HG02884 (cell line): Measurements from ENCODE around the gene ADNP.
A peak's percentile ranks its signal among the peaks of the same experiment; 100 is the strongest.

Experiments
- ATAC-seq: cut with Tn5 transposase; IDR thresholded peaks from one replicate; pipeline ENCODE4 v1.9.1; 2021; ENCODE audit warnings: mild to moderate bottlenecking, moderate library complexity; ENCODE audit not compliant: unreplicated experiment

Gene ADNP

DNA sequence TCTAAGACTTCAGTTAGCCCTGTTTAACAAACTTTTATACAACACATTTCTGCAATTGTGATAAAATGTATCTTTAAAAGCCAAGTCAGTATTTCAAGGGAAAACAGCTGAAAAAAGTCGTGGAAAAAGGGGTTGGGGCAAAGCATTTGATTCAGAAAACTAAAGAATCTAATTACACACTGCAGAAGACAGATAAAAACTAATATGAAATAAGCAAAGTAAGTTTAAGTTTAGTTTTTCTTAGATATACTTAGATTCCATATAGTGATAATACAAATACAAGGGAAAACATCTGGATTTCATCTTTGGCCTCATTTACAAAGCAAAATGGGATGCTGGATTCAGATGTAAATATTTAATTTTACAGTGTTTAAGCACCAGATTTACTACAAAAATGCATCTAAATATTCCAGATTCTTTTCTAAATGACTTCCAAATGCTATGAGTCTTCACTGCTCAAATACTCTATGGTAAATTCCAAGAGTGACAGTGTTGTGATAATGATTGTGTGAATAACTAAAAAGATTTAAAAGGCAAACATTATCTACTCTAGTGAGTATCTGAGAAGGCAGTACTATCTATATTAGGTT lies 1.5 kb upstream of the ADNP start:
- no peak for ATAC-seq

GRCh38 chr20:50932016-50932485 lies 814 bp upstream of the ADNP start:
- no peak for ATAC-seq

DNA sequence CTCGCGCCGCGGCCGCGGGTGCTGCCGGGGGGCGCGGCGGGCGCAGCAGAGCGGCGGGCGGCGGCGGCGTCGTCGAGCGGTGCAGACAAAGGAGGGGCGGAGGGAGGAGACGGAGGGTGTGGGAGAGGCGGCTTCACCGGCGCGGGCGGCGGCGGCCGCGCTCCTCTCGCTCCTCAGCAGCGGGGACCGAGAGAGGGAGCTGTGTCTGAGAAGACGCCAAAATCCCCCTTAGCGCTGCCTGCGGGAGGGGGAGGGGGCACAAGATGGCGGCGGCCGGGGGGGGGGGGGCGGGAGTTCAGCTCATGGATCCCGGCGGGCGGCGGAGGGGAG lies 296 bp downstream of the ADNP start:
- ATAC-seq: peak; percentile 12

- no peak for ATAC-seq
Measured at GRCh38 chr20:50930139-50930975, 880 bp downstream of the ADNP start.

DNA sequence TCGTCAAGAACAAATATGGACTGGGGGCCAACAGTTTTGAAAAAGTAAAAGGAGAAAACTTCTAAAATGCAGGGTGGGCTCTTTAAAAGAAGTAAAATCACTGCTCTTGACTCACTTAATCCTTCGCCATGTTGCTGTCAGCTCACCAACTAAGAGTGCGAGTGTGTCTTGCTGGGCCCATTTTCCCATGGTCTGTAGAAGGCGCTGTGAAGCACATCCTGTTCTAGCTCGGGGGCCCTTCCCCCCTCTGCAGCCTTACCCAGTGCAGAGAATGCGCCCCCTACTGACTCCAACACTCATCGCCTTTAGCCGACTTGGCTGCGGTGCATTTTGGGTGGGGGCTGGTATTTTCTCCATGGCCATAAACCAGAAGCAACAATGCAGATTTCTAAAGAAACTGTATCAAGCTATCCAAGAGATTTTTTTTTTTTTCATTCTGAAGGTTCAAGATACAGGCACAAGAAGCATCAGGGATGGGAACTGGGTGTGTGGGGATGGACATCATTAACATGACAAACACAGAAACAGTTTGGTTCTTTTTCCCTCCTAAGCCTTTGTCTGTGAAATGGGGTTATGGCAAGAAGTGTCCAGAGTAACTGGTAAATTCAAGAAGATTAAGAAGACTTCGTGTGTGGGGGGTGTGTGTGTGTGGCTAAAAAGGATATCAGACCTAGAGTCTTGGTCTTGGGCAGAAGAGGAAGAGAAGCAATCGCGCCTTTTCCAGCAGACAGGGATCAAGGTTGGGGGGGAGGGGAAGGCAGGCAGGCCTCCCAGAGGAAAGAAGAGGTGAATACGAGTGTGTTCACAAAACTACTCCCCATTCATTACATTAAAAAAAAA lies 1.7 kb downstream of the ADNP start:
- ATAC-seq: peak; percentile 55

DNA sequence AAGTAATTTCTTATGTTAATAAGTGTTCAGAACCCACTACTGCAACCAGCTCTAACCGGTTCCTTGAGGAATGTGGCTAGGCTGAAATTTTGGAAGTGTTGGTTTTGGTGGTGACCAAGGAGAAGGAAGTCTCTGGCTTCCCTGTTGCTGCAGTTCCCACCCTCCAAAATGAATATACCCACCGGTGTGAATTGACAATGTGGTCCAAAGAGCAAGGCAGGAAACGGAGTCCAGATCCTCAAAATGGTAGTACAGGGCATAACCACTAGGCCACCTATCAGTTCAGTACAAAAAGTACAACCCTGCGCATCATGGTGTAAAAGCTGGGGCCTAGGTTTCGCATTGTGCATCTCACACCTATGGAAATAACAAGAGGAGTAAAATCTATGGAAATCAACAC lies 2.8 kb downstream of the ADNP start:
- ATAC-seq: no peak

GRCh38 chr20:50926530-50926929 lies 4.7 kb downstream of the ADNP start:
- ATAC-seq: no peak

GRCh38 chr20:50924261-50924920 lies 6.8 kb downstream of the ADNP start:
- no peak for ATAC-seq

DNA sequence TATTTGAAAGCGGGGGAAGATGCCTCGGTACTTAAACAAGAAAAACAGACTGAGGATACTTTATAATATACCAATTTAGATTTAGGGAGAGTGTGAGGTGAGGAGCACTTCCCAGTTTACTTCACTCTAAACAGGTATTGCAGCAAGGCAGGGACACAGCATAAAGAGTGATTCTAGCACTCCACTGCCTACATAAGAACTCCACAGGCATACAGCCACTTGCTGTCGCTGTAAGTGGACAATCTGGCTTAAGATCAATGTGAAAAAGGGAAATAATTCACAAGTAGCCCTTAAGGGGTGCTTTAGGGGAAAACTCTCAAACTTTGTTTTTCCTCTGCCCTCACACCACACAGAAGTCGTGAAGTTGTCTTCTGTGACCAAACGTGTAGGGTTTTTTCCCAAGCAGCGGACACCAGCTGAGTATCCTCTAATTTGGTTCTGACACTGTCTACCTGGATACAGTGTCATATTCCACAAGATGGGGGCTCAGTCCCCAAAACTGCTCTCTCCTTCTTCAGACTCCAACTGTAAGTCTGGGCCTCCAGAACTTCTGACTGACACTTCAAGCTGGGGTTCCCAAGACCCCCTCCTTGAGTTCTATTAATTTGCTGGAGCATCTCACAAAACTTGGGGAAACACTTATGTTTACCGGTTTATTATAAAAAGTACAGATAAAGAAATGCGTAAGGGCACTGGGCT lies 9.3 kb downstream of the ADNP start:
- no peak for ATAC-seq

DNA sequence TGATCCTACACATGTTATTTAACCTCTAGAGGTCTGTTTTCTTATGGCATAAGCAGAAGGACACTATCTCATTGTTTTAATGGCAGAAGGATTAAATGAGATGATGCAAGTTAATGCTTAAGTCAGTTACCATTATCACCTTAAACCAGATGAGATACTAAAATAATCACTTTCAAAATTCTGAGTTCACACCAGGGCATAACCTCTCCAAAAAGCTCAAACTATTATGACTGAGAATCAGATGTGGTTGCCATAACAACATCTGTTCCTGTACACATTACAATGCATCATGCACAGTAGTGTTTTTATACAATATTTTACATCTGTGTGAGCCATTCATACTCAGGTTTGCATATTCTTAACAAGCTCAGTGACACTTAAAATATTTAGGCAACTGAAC lies 10.2 kb downstream of the ADNP start:
- ATAC-seq: no peak

DNA sequence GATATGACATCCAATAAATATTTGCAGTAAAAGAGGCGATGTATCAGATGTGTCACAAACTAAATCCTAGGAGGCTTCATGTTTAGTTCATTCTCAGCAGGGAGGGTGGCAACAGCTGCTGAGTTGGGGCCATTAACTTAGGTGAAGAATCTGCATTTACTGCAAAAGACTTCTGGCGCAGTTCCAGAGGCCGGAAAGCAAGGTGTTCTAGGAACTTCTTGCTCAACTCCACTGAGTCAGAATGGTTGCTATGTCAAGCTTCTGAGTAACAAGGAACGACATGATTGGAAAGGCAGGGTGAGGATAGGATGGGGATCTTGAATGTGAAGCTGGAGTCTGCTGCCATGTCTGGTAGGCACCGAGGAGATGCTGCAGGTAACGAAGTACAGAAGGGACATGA lies 11.7 kb downstream of the ADNP start:
- no peak for ATAC-seq

- ATAC-seq: no peak
Measured at GRCh38 chr20:50918403-50918802, 12.8 kb downstream of the ADNP start.

DNA sequence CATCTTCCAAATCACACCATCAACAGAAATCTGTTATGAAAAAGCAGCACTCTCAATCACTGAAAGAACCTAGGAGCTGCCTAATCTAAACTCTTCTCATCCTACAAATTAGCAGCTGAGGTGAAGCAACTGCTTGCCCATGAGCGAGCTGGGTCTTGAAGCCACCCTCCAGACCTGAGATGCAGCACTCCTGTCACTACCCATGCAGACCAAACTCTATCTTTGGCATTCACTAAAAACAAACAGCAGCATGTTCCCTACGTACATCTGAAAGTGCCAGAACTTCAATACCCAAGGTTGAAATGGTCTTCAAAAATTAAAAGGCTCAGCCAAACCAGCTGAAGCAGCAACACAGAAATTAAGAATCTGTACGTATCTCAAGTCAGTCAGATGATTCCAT lies 14.3 kb downstream of the ADNP start:
- ATAC-seq: no peak

DNA sequence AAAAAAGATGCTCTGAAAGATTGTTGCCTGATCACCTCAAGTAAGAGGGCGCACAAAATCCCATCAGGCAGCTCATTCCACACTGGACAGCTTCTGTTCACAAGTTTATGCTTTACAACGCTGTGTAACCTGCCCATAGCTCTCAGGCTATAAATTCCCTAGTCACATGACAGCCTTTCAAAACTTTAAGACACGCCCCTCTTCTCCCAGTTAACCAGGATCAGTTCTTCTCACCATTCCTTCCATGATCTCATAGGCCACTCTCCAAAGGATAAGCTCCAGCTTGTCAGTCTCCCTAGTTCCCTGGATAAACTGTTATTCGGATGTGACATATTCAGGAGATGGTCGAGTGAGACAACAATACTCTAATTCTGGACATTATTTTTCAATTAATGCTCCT lies 15.0 kb downstream of the ADNP start:
- no peak for ATAC-seq

- ATAC-seq: no peak
Measured at GRCh38 chr20:50915424-50915823, 15.8 kb downstream of the ADNP start.

DNA sequence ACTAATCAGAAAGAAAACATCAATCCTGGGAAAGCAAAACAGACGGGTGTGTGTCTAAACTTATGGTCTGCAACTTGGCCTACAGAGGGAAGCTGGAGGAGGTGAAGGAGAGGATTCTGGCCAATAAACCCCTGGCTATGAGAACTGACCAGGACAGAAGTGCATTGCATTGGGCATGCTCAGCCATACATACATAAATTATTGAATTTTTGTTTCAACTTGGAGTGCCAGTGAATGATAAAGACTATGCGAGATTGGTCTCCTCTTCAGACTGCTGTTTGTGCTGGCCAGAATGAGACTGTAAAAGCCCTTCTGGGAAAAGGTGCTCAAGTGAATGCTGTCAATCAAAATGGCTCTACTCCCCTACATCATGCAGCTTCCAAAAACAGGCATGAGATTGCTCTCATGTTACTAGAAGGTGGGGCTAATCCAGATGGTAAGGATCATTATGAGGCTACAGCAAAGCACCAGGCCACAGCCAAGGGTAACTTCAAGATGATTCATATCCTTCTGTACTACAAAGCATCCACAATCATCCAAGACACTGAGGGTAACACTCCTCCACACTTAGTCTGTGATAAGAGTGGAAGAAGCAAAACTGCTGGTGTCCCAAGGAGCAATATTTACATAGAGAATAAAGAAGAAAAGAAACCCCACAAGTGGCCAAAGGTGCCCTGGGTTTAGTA lies 17.4 kb downstream of the ADNP start:
- ATAC-seq: no peak

- no peak for ATAC-seq
Measured at GRCh38 chr20:50911716-50912115, 19.5 kb downstream of the ADNP start.

- no peak for ATAC-seq
Measured at GRCh38 chr20:50911030-50911429, 20.2 kb downstream of the ADNP start.

DNA sequence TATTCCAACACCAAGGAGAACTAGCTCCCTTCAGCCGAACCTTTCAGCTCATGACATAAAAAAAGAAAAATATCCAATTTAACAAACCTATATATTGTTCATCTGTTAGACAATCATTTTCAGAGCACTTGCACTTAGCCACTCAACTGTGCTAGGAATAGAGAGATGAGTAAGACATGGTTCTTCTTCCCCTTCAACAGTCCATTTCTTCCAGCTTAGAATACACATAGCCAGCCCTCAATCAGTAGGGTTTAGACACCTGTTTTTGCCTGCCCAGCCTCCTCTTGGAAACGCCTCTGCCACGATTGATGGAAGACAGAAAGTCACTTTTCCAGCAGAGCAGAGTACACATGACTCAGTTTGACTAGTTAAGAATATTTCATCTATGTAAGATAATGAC lies 21.8 kb downstream of the ADNP start:
- ATAC-seq: no peak

DNA sequence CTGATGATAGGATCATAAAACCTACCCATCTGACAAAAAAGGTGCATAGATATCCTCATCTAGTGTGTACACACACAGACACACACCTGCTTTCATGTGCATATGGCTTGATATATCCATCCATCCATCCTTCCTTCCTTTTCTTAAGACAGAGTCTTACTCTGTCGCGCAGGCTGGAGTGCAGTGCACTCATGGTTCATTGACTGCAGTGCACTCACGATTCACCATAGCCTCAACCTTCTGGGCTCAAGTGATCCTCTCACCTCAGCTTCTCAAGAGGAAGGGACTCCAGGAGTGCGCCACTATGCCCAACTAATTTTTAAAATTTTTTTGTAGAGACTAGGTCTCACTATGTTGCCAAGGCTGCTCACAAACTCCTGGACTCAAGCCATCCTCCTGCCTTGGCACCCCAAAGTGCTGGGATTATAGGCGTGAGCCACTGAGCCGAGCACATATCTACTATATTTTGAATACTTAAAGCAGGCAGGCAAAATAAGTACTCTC lies 27.1 kb downstream of the ADNP start:
- no peak for ATAC-seq
